Activated CD4-positive, alpha-beta T cell treated with anti-CD3 and anti-CD28 coated beads for 4 hours (primary cell): ENCODE measurements around the gene CBFA2T2.

Experiments used
- DNase-seq, 2 donors: peaks; one replicate each; pipeline ENCODE4 v3.0.0-alpha.2; 2020

CBFA2T2 gene

GRCh38 chr20:33584976-33585375 is 95.1 kb downstream of the CBFA2T2 start:
- DNase-seq: no peak

DNA sequence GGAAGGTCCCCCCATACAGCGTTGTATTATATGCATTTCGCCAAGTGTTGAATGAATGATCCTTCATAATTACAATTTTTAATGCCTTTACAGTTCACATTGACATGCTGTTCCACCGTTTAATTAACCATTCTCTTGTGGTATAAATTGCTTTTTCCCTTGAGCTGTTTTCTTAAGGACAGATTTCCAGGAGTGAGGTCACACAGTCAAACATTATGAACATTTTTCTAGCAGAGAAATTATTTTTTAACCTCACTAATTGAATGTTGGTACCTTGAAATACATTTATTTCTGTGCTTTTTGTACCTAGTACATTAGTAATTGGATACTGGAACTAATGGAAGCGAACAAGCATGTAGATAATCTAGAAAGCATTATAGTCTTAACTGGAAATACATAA is 95.5 kb downstream of the CBFA2T2 start:
- no peak for DNase-seq

DNA sequence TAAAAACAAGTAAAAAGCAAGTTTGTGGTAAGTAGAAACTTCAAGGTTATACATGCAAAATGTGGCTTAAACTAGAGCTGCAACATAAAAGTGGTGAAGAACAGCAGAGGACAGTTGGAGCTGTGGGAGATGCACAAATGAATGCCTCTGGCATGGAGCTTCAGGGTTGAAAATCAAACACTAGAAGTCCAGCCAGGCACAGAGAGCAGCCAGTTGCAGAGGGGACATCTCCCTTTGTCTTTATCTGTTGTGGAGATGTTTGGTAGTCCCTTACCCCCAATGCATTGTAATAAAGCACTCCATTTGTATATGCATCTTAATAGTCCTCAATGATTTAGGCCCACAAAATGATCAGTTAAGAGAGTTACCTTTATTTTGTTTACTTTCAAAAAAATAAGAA is 99.2 kb downstream of the CBFA2T2 start:
- DNase-seq: no peak

- DNase-seq: peak; percentile 45 to 58
Measured at GRCh38 chr20:33591901-33592300, 102.0 kb downstream of the CBFA2T2 start.

DNA sequence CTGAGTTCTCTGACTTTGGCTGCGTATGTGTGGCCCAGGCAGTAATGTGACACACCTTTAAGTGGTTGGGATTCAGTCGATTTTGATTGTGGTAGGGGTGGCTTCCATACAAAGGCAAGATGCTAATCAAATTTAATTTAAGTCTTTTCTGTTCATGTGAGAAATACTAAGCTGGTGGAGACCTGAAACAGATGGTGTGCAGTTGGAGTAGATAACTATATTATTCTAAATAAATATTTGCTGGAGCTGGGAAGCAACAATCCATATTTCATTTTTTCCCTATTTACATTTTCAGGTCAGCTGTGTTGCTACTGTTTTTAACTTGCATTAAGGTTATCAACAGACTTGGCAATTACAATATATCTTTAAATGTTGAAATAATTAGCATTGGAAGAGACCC is 104.8 kb downstream of the CBFA2T2 start:
- DNase-seq: no peak

DNA sequence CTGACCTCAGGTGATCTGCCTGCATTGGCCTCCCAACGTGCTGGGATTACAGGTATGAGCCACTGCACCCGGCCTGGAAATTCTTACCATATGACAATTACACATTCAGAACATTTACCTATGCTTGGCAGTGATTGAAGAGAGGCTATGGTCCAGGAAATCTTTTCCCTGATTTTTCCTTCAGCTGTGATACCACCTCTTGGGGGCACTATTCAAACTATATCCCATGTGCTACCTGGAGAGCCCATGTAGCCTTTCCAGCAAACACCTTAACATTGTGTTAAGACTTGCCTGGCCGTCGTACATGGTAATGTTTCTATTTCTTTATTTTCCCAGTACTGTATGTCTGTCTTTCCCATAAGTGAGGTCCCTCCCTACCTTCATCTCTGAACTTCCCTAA is 110.5 kb downstream of the CBFA2T2 start:
- no peak for DNase-seq

GRCh38 chr20:33600981-33601380 is 111.1 kb downstream of the CBFA2T2 start:
- DNase-seq: no peak

GRCh38 chr20:33601861-33602260 is 112.0 kb downstream of the CBFA2T2 start:
- no peak for DNase-seq

- no peak for DNase-seq
Measured at GRCh38 chr20:33602826-33603590, 113.1 kb downstream of the CBFA2T2 start.

- no peak for DNase-seq
Measured at GRCh38 chr20:33604084-33604990, 114.4 kb downstream of the CBFA2T2 start.

DNA sequence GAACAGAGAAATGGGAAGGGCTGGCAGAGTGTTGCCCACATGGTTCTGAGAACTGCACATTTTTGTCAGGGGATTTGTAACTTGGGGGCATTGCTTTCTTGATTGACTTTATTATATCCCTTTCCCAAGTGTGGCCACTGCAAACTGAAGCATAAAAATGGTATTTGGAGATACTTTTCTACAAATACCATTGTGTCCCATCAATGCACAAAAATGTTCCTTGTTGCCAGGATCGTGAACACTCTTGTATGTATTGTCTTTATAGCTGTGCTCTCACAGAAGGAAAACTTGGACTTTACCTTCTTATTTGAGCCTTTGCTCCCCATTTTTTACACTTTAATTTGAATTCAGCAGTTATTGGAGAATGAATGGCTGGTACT is 115.1 kb downstream of the CBFA2T2 start:
- no peak for DNase-seq

GRCh38 chr20:33606118-33606771 is 116.3 kb downstream of the CBFA2T2 start:
- no peak for DNase-seq

DNA sequence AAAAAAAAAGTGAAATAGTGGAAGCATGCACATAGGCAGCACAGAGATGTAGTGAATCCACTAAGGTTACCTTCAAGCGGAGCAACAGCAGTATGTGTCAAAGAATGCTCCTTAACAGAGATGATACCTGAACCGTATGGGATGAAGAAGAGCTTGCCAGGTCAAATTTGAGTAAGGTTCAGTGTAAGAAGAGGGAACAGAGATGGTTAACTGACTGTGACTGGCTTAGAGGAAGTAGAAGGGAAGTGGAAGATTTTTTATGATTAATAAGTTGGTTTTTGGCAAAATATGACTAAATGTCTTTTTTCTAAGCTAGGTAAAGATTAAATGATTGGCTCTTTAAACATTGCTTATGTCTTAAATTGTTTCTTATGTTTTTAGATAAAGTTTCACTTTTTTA is 119.6 kb downstream of the CBFA2T2 start:
- no peak for DNase-seq

GRCh38 chr20:33611106-33611505 is 121.2 kb downstream of the CBFA2T2 start:
- no peak for DNase-seq

- no peak for DNase-seq
Measured at GRCh38 chr20:33612001-33612400, 122.1 kb downstream of the CBFA2T2 start.

- DNase-seq: no peak
Measured at GRCh38 chr20:33621717-33622400, 132.0 kb downstream of the CBFA2T2 start.

DNA sequence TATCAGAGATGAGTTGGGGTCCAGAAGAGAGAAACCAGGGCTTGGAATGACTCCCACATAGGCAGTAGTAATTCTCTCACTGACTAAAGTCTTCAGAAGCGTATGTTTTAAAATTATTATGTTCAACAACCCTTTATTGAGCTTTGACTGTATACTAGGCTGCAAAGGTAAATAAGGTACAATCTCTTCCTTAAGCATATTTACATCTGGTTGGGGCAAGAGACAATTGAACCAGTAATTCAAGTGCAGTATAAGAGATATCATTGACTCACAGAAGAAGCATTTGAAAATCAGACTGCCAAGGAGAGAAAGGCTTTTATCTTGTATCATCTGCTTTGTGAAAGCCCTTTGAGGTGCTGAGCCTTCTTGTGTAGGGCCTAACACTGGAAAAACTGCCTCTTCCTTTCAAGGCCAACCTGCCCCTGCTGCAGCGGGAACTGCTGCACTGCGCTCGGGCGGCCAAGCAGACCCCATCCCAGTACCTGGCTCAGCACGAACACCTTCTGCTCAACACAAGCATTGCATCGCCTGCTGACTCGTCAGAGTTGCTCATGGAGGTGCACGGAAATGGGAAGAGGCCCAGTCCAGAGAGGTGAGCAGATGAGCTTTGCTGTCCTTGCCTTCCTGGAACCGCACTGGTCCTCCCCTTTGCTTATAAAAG is 132.9 kb downstream of the CBFA2T2 start:
- DNase-seq: no peak

DNA sequence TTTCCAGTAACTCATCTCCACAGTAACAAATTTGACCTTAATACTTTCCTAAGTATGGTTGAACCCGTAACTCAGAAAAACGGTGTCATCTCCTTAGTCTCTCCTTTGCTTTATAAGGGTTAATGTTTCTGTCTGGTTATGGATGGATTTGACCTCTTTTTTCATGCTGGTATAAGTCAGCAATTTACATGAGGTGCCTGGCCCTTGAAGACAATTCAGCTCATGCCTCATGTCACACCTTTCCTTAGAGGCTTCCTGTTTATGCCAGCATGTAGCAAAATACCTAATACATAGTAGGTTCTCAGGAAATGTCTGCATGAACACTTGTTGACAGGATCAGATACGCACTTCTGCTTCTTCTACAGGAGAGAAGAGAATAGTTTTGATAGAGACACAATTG is 134.5 kb downstream of the CBFA2T2 start:
- DNase-seq: no peak

GRCh38 chr20:33626190-33626589 is 136.3 kb downstream of the CBFA2T2 start:
- DNase-seq: no peak

DNA sequence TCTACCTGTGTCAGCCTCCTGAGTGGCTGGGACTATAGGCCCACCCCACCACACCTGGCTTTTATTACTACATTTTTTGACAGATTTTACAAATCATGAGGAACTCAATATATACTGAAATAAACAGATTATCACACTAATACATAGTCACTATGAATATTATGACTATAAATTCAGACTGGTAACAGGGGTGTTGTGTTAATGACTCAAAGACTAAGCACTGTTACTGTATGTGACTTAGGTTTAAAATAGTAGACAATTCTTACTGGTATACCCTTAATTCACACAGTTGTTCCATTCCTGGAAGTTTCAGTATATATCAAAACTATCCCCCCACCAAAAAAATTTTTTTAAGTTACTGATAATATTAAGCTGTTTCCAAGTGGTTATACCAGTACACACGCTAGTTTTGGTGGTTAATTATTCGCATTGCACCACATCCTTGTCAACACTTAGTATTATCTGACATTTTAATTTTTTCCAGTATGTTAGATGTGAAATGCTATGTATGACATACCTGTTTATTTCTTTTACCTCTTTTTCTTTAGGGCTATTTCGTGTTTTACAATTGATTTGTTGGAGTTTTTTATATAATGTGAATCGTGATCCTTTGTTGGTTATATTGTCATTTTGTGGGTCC is 137.8 kb downstream of the CBFA2T2 start:
- DNase-seq: no peak

DNA sequence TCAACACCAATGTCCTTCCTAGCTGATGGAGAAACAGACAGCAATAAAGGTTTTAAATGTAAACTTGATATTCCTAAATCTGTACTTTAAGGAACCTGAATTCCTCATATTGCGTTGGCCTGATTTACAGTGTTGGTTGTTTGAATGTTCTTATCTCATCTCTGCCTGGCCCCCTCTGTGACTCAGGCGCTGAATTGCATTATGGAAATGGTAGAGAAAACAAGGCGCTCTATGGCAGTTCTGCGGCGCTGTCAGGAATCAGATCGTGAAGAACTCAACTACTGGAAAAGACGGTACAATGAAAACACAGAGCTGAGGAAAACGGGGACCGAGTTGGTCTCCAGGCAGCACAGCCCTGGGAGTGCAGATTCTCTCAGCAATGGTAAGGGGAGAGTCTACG is 139.6 kb downstream of the CBFA2T2 start:
- no peak for DNase-seq

DNA sequence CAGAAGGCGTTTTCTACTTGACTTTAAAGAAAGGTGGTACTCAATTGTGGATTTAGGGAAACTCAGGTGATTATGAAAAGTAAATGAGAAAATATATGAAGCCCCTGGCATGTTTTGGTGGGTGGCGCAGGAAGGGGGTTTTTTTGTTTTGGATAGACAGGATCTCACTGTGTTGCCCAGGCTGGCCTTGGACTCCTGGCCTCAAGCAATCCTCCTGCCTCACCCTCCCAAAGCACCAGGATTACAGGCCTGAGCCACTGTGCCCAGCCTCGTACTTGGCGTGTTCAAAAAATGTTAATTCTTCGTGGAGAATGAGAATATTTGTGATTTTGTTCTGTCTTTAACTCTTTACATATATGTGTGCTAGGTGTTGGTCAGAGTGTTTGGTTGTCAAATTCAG is 140.1 kb downstream of the CBFA2T2 start:
- DNase-seq: no peak
